ENCODE measurements around the gene USH2A. TPM values are rescaled to one million over a fixed set of nuclear protein-coding genes. Genes with fewer than 3 reads are reported as not detected.

The USH2A gene
- polyA plus RNA-seq, 1 of the 3 experiments (the other 2 are of a cell fraction) = under 0.01 TPM

- TF ChIP-seq PBX3 (IDR thresholded peaks at IDR 0.05) (no peak), FOXM1 (IDR thresholded peaks at IDR 0.05; ENCODE audit: low read depth) (no peak), RCOR1 (IDR thresholded peaks at IDR 0.05; ENCODE audit: low read length) (peak; percentile 81), USF1 (IDR thresholded peaks at IDR 0.05; ENCODE audit: borderline replicate concordance, low read depth) (no peak), GATA2 (CRISPR knock-in tag; IDR thresholded peaks at IDR 0.05) (peak; percentile 97), MXI1 (IDR thresholded peaks at IDR 0.05; ENCODE audit: low read depth, low read length) (peak; percentile 17; the same call in 1 of the 2 replicates), NRF1 (IDR thresholded peaks at IDR 0.05; ENCODE audit: low read depth, low read length) (no peak), IRF3 (IDR thresholded peaks at IDR 0.05; ENCODE audit: low read depth, low read length) (no peak), EZH2phosphoT487 (IDR thresholded peaks at IDR 0.05; ENCODE audit: borderline replicate concordance, low read depth) (no peak), JUND (IDR thresholded peaks at IDR 0.05) (no peak), TEAD4 (IDR thresholded peaks at IDR 0.05; ENCODE audit: borderline replicate concordance, insufficient read depth) (peak; percentile 35; the same call in 1 of the 2 replicates), CHD2 (IDR thresholded peaks at IDR 0.05; ENCODE audit: low read length, partially characterized antibody) (peak; percentile 85), FOSL2 (IDR thresholded peaks at IDR 0.05; ENCODE audit: borderline replicate concordance, low read depth) (no peak), TCF12 (IDR thresholded peaks at IDR 0.05) (peak; percentile 46), RFX5 (IDR thresholded peaks at IDR 0.05; ENCODE audit: low read length) (0 out of 2 replicates have a peak, but pooled peaks have one; percentile 25), FOXJ3 (CRISPR knock-in tag; IDR thresholded peaks at IDR 0.05) (peak; percentile 78), YY1 (IDR thresholded peaks at IDR 0.05; ENCODE audit: low read depth) (no peak), MAX (IDR thresholded peaks at IDR 0.05; ENCODE audit: low read depth) (no peak), SMC3 (IDR thresholded peaks at IDR 0.05; ENCODE audit: low read depth, low read length) (no peak), RAD21 (IDR thresholded peaks at IDR 0.05; ENCODE audit: low read length) (peak; percentile 50; the same call in 1 of the 2 replicates), NFIC (IDR thresholded peaks at IDR 0.05; ENCODE audit: borderline replicate concordance) (no peak), GABPA (IDR thresholded peaks at IDR 0.05; ENCODE audit: low read depth) (no peak)
- TF ChIP-seq, protein P1, sequence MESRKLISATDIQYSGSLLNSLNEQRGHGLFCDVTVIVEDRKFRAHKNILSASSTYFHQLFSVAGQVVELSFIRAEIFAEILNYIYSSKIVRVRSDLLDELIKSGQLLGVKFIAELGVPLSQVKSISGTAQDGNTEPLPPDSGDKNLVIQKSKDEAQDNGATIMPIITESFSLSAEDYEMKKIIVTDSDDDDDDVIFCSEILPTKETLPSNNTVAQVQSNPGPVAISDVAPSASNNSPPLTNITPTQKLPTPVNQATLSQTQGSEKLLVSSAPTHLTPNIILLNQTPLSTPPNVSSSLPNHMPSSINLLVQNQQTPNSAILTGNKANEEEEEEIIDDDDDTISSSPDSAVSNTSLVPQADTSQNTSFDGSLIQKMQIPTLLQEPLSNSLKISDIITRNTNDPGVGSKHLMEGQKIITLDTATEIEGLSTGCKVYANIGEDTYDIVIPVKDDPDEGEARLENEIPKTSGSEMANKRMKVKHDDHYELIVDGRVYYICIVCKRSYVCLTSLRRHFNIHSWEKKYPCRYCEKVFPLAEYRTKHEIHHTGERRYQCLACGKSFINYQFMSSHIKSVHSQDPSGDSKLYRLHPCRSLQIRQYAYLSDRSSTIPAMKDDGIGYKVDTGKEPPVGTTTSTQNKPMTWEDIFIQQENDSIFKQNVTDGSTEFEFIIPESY (IDR thresholded peaks at IDR 0.05; ENCODE audit: borderline replicate concordance, low read depth) = no peak
- TF ChIP-seq, protein P2, sequence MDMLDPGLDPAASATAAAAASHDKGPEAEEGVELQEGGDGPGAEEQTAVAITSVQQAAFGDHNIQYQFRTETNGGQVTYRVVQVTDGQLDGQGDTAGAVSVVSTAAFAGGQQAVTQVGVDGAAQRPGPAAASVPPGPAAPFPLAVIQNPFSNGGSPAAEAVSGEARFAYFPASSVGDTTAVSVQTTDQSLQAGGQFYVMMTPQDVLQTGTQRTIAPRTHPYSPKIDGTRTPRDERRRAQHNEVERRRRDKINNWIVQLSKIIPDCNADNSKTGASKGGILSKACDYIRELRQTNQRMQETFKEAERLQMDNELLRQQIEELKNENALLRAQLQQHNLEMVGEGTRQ (IDR thresholded peaks at IDR 0.05; ENCODE audit: borderline replicate concordance, low read depth, low read length) = no peak
Measured at GRCh38 chr1:216448011-216448510, 24.8 kb upstream of the USH2A start (continued).
